ENCODE measurements around the gene ATF3.

Gene ATF3

DNA sequence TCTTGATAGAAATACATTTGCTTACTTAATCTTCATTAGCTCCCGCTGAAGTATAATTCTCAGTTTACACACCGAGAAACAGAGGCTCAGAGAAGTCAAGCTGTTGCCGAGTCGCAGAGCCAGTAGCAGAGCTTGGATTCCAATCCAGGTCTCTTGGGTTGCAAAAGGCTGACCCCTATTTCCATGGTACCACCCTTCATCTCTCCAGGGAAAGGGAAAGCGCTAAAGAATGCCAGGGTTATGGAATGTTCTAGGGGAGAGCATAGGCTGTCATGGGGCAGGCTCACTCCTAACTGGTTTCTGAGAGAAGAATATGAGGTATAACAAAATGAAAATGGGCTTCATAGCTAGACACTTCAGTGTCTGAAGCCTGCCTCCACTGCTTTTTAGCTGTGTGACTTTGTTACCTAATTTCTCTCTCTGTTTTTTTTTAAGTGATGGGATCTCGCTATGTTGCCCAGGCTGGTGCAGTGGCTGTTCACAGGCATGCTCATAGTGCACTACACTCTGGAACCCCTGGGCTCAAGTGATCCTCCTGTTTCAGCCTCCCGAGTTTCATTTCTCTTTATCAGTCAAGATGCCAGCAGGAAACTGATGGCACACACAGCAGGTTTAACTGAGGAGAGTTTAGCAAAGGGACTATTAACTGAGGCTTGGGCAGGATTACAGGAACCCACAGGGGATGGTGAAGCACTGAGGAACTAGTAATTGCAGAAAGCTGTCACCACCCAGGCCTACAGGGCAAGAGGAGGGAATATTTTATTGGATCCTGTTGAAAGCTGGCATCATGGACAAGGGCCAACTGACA lies 25.5 kb upstream of the ATF3 start:
- no peak overlapping the region for H3K27ac Mint-ChIP-seq
- no peak overlapping the region for H3K4me3 Mint-ChIP-seq
- peaks cover 6% of the 10 kb centered on the region for H3K4me1 Mint-ChIP-seq
- no peaks in the 10 kb centered on the region for H3K9me3 Mint-ChIP-seq
- no peak for ATAC-seq
- peaks cover 66% of the 10 kb centered on the region for H3K27me3 Mint-ChIP-seq
- DNase-seq, result no peak

DNA sequence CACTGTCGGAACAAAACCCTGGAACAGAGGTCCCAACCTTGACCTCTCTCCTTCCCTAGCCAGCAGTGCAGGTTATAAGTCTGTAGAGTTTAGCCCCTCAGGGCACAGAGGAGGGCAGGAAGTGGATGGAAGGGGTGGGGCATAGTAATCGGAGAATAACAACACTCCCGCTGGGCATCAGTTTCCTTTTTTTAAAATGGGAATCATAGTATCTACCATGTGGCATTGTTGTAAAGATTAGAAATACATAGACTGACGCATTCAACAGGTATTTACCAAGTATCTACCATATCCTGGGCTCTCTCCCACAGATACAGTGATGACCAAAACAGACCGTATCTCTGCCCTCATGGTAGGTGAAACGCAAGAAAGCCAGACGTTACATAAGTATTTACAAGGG lies 24.9 kb upstream of the ATF3 start:
- Mint-ChIP-seq H3K4me3 (no peak overlapping the region), H3K27me3 (peaks cover 66% of the 10 kb centered on the region)

DNA sequence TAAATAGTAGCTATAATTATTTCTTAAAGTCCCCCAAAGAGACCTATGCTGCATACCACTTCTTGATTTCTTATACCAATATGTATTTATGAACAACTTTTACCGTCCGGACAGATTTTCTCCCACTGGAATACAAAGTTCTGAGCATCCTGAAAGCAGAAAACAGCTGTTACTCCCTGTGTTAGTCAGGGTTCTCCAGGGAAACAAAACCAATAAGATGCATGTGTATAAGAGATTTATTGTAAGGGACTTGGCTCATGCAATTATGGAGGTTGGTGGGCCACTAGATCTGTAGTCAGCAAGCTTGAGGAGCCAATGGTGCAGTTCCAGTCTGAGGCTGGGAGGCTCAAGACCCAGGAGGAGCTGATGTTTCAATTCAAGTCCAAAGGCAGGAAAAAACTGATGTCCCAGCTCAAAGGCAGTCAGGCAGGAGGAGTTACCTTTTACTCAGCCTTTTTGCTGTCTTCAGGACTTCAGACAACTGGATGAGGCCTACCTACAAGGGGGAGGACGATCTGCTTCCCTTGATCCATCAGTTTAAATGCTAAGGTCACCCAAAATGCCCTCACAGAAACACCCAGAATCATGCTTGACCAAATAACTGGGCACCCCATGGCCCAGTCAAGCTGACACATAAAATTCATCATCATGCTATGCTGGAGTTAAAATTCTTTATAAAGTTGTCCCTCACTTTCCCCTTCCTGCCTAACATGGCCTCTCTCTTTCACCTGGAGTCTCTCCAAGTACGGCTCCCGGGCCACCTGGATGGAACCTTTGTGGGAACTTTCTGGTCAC lies 24.3 kb upstream of the ATF3 start:
- DNase-seq, result no peak
- peaks cover 6% of the 10 kb centered on the region for H3K4me1 Mint-ChIP-seq
- ATAC-seq, result no peak
- no peaks in the 10 kb centered on the region for H3K9me3 Mint-ChIP-seq
- peaks cover 71% of the 10 kb centered on the region for H3K27me3 Mint-ChIP-seq
- no peak overlapping the region for H3K27ac Mint-ChIP-seq
- H3K4me3 Mint-ChIP-seq, result no peak overlapping the region

More for the DNA sequence above, 24.9 kb upstream of the ATF3 start:
- DNase-seq, result no peak
- Mint-ChIP-seq H3K9me3 (no peaks in the 10 kb centered on the region), H3K4me1 (peaks cover 6% of the 10 kb centered on the region), H3K27ac (no peak overlapping the region)
- no peak for ATAC-seq

DNA sequence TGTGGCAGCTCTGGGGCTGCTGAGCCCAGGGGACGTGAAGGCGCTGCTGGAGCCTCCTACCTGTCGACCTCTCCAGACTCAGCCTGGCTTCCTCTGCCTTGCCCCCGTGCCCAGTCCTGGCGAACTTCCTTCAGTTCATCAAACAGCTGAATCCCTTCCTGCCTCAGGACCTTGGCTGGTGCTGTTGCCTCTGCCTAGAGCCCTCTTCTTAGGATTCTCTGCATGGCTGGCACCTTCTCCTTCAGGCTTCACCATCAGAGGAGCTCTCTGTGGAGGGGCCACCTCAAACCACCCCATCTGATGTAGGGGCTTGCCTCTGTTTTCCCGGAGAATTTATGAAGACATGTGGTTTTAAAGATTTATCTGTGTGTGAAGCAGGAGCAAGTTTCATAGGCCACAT lies 23.4 kb upstream of the ATF3 start:
- no peak for DNase-seq
- Mint-ChIP-seq H3K27ac (no peak overlapping the region), H3K27me3 (peaks cover 74% of the 10 kb centered on the region)

DNA sequence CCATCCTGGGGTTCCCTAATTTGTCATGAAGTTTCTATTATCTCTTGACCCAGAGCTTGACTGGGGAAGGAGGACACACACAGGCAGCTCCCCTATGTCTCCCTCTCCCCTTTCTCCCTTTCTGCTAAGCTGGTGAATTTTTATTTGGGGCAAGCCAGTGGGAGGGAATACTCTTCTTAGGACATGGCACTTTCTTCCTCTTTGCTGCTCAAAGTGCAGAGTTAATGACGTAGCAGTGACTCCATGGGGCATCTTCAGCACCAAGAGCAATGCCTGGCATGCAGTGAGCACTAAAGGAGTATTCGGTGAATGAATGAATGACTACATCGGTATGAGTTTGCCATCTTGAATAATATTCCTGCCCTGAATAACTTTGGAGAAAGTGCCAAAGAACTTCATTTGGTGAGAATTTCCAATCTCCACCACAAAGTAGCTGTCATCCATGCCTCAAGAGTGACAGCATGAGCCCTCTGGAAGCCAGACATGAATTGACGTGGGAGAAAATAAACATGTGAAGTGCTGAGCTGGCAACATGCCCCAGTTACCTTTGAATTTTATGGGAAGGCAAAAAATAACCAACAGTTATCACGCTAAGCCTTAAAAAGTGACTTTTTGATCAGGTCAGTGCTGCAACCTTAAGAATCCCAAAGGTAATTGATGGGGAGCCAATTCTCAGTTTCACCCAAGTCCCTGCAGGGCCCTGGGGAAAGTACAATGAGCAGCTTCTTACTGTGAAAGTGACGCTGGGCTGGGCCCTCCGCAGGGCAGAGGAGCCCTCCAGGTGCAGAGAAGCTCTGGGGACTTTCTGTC lies 22.1 kb upstream of the ATF3 start:
- Mint-ChIP-seq H3K27ac (no peak overlapping the region), H3K4me1 (peaks cover 6% of the 10 kb centered on the region), H3K9me3 (no peaks in the 10 kb centered on the region), H3K4me3 (no peak overlapping the region), H3K27me3 (peaks cover 86% of the 10 kb centered on the region)
- ATAC-seq (no peak), DNase-seq (no peak)

More for the DNA sequence above, 23.4 kb upstream of the ATF3 start:
- Mint-ChIP-seq H3K4me3 (no peak overlapping the region), H3K9me3 (no peaks in the 10 kb centered on the region), H3K4me1 (peaks cover 6% of the 10 kb centered on the region)
- no peak for ATAC-seq

DNA sequence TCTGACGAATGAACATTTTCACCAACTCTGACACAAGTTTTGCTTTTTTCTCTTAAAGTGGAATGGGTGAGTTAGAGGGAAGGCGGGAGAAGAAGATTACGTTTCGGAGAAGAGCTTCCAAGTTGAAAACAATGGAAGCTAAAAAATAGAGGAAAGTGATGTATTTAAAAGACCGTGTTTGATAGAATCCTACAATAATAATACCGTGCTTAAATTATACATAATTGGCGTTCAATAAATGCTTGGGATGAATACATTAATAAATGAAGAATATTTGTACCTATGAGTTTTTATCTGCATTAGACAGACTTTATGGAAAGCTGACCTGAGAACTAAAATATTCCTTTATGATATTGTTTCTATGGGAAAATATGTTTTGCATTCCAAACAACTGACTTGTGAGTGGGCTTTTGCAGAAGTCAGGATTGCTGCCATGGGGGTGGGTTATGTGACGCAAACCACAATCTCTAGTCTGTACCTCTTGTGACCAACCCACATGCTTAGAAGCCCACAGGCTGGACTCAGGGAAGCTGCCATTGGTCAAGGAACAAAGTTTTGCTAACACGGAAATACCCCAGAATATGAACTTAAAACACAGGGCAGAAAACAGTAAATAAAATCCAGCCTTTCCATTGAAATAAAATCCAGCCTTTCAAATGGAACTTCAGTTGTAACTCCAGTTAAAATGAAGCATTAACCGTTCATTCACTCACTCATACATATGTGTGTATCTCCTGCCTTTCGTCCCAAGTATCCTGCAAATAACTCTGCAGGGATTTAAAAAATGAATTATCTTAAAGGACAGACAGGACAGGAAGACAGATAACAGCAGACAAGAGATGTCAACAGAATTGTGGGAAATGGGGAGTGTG lies 21.3 kb upstream of the ATF3 start:
- no peaks in the 10 kb centered on the region for H3K9me3 Mint-ChIP-seq
- no peak overlapping the region for H3K27ac Mint-ChIP-seq
- ATAC-seq, result no peak
- peaks cover 84% of the 10 kb centered on the region for H3K27me3 Mint-ChIP-seq
- no peak overlapping the region for H3K4me3 Mint-ChIP-seq
- DNase-seq, result no peak
- peaks cover 6% of the 10 kb centered on the region for H3K4me1 Mint-ChIP-seq

DNA sequence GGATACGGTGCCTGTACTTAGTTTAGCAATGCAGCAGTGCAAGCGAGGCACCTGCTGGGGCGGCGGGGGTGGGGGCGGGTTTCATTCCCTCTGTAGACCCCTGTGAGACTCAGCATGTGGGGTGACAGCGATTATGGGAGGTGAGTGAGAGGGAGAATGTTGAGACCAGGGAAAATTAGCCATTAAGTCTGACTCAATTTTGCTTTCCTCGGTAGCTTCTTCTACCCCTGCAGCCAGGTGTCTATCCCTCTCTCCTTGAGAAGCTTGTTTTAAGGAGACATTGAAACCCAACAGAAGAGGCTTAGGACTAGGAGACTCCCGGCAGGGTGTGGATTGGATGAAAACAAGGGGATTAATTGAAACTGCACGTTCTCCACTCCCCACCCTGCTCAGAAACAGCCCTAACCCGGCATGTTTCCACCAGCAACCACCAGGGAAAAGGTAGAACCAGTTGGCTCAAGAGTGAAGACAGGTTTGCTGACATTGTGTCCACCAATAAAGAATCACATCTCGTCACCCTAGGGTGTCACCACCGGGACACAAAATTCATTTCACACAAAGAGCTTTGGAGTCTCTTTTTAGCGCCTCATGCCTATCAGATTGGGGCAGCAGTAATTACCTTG lies 20.6 kb upstream of the ATF3 start:
- H3K9me3 Mint-ChIP-seq, result no peaks in the 10 kb centered on the region
- peaks cover 77% of the 10 kb centered on the region for H3K27me3 Mint-ChIP-seq
- no peak overlapping the region for H3K27ac Mint-ChIP-seq
- ATAC-seq (no peak), DNase-seq (no peak)
- peaks cover 6% of the 10 kb centered on the region for H3K4me1 Mint-ChIP-seq
- no peak overlapping the region for H3K4me3 Mint-ChIP-seq

DNA sequence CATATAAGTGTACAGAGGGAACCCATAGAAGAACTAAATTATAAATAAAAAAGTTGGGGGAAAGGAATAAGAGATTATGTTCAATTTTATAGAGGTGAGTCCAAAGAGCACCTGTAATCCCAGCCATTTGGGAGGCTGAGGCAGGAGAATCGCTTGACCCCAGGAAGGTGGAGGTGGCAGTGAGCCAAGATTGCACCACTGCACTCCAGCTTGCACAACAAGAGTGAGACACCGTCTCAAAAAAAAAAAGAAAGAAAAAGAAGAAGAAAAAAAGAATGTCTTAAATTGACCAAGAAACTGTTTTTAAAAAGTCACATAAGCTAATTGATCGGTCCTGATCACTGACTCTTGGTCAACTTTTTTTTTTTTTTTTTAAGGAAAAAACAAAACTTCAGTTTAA lies 19.1 kb upstream of the ATF3 start:
- Mint-ChIP-seq H3K27ac (no peak overlapping the region), H3K27me3 (peaks cover 62% of the 10 kb centered on the region), H3K9me3 (no peaks in the 10 kb centered on the region), H3K4me1 (peaks cover 8% of the 10 kb centered on the region), H3K4me3 (no peak overlapping the region)
- DNase-seq (no peak), ATAC-seq (no peak)

DNA sequence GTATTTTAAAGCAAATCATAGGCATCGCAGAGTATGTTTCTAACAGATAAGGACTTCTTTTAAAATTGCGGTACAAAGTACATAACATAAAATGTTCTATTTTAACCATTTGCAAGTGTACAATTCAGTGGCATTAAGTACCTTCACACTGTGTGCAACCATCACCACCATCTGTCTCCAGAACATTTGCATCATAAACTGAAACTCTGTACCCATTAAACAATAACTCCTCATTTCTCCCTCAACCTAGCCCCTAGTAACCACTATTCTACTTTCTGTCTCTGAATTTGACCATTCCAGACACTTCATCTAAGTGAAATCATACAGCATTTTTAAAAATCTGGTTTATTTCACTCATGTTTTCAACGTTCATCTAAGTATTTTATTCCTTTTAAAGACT lies 16.6 kb upstream of the ATF3 start:
- Mint-ChIP-seq H3K9me3 (no peaks in the 10 kb centered on the region), H3K4me1 (peaks cover 26% of the 10 kb centered on the region), H3K27me3 (peaks cover 38% of the 10 kb centered on the region), H3K4me3 (no peak overlapping the region), H3K27ac (no peak overlapping the region)
- DNase-seq, result no peak
- ATAC-seq, result no peak

DNA sequence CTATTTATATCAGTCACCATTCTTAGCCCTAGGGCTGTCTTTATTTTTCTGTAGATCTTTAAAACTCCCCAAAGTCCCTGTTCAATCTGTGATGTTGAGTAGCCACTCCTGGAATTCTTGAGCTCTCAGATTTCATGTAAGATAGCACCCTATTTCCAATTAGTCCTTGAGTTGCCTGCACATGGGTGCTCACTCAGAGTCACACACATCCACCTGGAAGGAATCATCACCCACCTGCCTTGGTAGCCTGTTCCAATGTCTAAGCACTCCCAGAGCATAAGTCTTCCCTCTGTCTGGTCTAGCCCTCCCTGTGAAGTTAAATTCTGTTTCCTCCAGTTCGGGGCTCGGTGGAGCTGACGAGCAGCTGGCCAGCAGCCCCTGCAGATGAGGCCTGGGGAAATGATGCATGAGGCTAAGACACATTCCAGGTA lies 14.7 kb upstream of the ATF3 start:
- peaks cover 31% of the 10 kb centered on the region for H3K4me1 Mint-ChIP-seq
- no peaks in the 10 kb centered on the region for H3K9me3 Mint-ChIP-seq
- no peak overlapping the region for H3K4me3 Mint-ChIP-seq
- ATAC-seq, result no peak
- no peak for DNase-seq
- H3K27me3 Mint-ChIP-seq, result peaks cover 19% of the 10 kb centered on the region
- peak overlapping the region in 1 of 2 donors; percentile 90 for H3K27ac Mint-ChIP-seq

DNA sequence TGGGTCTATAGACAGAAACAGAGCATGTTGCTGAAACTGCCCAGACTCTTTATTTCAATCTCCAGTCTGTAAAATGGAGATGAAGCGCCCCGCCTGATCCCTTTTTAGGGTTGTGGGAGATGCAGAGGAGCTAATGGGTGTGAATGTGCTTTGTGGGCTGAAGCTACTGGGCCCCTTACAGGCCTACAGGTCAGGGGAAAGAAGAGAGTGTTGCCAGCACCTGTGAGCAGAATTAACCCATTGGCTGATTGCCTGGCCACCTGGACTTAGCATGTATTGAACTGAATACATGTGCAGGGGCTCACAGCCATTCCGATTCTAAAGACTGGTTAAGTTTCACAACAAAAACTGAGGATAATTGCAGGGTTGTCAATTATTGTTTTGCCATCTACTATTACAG lies 13.9 kb upstream of the ATF3 start:
- peaks cover 31% of the 10 kb centered on the region for H3K4me1 Mint-ChIP-seq
- H3K27me3 Mint-ChIP-seq, result peaks cover 18% of the 10 kb centered on the region
- H3K4me3 Mint-ChIP-seq, result no peak overlapping the region
- ATAC-seq (no peak), DNase-seq (no peak)
- no peaks in the 10 kb centered on the region for H3K9me3 Mint-ChIP-seq
- peak overlapping the region in 1 of 2 donors; percentile 78 for H3K27ac Mint-ChIP-seq

DNA sequence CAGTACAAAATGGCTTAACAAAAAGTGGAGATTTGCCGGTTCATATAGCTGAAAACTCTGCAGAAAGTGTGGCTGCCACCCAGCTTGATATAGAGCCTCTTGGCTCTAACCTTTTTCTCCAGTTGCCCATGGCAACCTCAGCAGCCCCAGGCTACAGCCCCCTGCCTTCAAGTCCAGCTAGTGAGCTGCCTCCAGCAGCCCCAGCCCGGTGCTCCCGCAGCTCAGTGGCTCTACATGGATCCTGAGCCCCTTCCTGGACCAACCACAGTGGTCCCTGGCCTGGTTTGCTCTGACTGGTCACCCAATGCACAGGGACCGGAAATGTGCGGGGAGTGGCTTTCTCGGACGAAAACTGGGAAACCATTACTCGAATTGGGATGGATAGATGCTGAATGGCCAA lies 13.3 kb upstream of the ATF3 start:
- no peak overlapping the region for H3K27ac Mint-ChIP-seq

DNA sequence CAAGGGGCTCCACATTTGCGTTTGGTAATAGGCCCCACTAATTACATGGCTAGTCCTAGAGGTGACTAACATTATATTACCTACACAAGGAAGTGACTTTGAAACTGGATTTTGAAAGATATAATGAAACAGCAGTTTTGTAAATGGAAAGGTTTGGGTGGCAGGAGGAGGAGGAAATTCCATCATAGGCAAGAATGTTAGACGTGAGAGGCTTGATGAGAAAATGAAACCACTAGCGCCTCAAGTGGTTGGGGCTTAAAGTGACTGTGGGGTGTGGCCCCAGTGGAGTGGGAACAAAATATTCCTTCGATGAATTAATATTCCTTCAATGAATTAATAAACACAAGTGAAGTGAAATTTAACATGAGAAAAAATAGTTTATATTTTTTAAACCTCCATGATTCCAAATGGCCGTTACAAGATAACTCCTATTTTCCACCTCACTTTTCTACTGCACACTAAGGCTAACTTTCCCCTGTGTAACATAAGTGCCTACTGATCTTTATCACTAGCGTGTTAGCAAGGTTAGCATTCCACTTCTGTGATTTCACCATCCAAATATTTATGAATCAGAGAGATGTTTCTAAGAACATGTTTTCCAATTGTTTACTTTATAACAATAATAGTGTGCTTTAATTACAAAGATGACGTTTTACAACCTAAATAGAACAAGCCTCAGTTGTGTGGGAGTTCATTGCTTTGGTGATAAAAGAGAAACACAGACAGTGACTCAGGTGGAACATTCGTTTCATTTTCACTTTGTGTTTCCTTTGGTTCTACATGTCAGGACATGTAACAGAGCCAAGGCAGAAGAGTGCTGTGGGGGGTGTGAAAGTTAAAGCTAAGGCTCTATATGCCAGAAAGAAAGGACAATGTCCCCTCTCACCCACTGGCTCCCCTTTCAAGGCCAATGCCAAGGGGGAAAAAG lies 12.5 kb upstream of the ATF3 start:
- Mint-ChIP-seq H3K9me3 (no peaks in the 10 kb centered on the region), H3K27me3 (peaks cover 23% of the 10 kb centered on the region), H3K4me3 (peak overlapping the region; percentile 57 to 77), H3K27ac (peak overlapping the region; percentile 96 to 97), H3K4me1 (peaks cover 41% of the 10 kb centered on the region)
- DNase-seq (peak; percentile 39 to 64), ATAC-seq (peak; percentile 97)

More for the DNA sequence above, 13.3 kb upstream of the ATF3 start:
- Mint-ChIP-seq H3K4me3 (no peak overlapping the region), H3K4me1 (peaks cover 33% of the 10 kb centered on the region), H3K9me3 (no peaks in the 10 kb centered on the region), H3K27me3 (peaks cover 23% of the 10 kb centered on the region)
- no peak for ATAC-seq
- no peak for DNase-seq

All from stimulated activated naive CD8-positive, alpha-beta T cell treated with anti-CD3 and anti-CD28 coated beads, Interleukin-15, amount 100 ng/mL, for 72 hours (primary cell).